HepG2 (cell line): ENCODE measurements around the gene NUTF2. TPM values are rescaled to one million over a fixed set of nuclear protein-coding genes. Genes with fewer than 3 reads are reported as not detected.
A peak's percentile ranks its signal among the peaks of the same experiment; 100 is the strongest.

Experiments
- ARID5B ChIP-seq: IDR thresholded peaks from 2 replicates; pipeline ENCODE4 v1.4.0; 2020; ENCODE audit warnings: mild to moderate bottlenecking, missing genetic modification reagents
- CAMTA2 ChIP-seq: sonication (generic); formaldehyde crosslinking; IDR thresholded peaks from 2 replicates; pipeline ENCODE4 v1.4.0; 2020; ENCODE audit warnings: mild to moderate bottlenecking, missing genetic modification reagents, borderline replicate concordance
- TCF12 ChIP-seq, 2 experiments: fragments of 450-650 bp in 1 of 2; sonication (generic) in 1 of 2; formaldehyde crosslinking in 1 of 2; IDR thresholded peaks; 2 replicates each; pipeline versions ENCODE4 v1.6.1 to v1.8.0; 2017 to 2022; ENCODE audit warnings: antibody characterized with exemption in 1 of 2, mild to moderate bottlenecking in 1 of 2, missing genetic modification reagents in 1 of 2, moderate library complexity in 1 of 2
- ZNF142 ChIP-seq: sonication (generic); formaldehyde crosslinking; IDR thresholded peaks from 2 replicates; pipeline ENCODE4 v1.4.0; 2020; ENCODE audit warnings: missing genetic modification reagents
- ZZZ3 ChIP-seq: sonication (generic); formaldehyde crosslinking; IDR thresholded peaks from 2 replicates; pipeline ENCODE4 v1.4.0; 2020; ENCODE audit warnings: missing genetic modification reagents, mild to moderate bottlenecking, borderline replicate concordance
- polyA plus RNA-seq, 8 experiments: library from polyadenylated mRNA; depleted of rRNA in 3 of 8; stranded (reverse) in 7 of 8; unstranded in 1 of 8; fragments of >200 nt; fragmentation: Illumina TruSeq in 4 of 8; extraction: Trizol in 4 of 8; gene quantifications; 2 replicates each; pipeline versions ENCODE4 v1.2.1 to v1.2.3, GENCODE V29; 2011 to 2016; ENCODE audit warnings: low read depth in 4 of 8, missing spikeins in 1 of 8, mixed read lengths in 1 of 8; ENCODE audit not compliant: insufficient read depth in 1 of 8
- total RNA-seq, 5 experiments: library from RNA; depleted of rRNA; stranded (reverse); fragments of >200 nt; fragmentation: Illumina TruSeq; extraction: Trizol; gene quantifications; 2 replicates each; pipeline ENCODE4 v1.2.3, GENCODE V29; 2016; ENCODE audit warnings: low read depth in 1 of 5
- TF ChIP-seq, protein P1 (sequence below): sonication (generic); formaldehyde crosslinking; IDR thresholded peaks from 2 replicates; pipeline ENCODE4 v1.4.0; 2020; ENCODE audit warnings: missing genetic modification reagents
- TF ChIP-seq, protein P2 (sequence below): IDR thresholded peaks from 2 replicates; pipeline ENCODE4 v1.6.1; 2016; ENCODE audit warnings: low read depth, control low read depth
- TF ChIP-seq, protein P3 (sequence below): sonication (generic); formaldehyde crosslinking; IDR thresholded peaks from 2 replicates; pipeline ENCODE4; 2020; ENCODE audit warnings: missing genetic modification reagents, mild to moderate bottlenecking, borderline replicate concordance

The NUTF2 gene
- total and polyA plus RNA-seq, 2 of the 13 experiments (the other 11 are each of a cell fraction or from before 2014, with no cell fraction given), result 168 to 214 TPM

- TF ChIP-seq ZNF142, result no peak
- TF ChIP-seq, protein P1, sequence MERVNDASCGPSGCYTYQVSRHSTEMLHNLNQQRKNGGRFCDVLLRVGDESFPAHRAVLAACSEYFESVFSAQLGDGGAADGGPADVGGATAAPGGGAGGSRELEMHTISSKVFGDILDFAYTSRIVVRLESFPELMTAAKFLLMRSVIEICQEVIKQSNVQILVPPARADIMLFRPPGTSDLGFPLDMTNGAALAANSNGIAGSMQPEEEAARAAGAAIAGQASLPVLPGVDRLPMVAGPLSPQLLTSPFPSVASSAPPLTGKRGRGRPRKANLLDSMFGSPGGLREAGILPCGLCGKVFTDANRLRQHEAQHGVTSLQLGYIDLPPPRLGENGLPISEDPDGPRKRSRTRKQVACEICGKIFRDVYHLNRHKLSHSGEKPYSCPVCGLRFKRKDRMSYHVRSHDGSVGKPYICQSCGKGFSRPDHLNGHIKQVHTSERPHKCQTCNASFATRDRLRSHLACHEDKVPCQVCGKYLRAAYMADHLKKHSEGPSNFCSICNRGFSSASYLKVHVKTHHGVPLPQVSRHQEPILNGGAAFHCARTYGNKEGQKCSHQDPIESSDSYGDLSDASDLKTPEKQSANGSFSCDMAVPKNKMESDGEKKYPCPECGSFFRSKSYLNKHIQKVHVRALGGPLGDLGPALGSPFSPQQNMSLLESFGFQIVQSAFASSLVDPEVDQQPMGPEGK (CRISPR knock-in tag), result peak; percentile 57
- TF ChIP-seq TCF12 (IDR thresholded peaks at IDR 0.05), result no peak
- TF ChIP-seq TCF12 (CRISPR knock-in tag; IDR thresholded peaks at IDR 0.05), result no peak
- TF ChIP-seq, protein P2, sequence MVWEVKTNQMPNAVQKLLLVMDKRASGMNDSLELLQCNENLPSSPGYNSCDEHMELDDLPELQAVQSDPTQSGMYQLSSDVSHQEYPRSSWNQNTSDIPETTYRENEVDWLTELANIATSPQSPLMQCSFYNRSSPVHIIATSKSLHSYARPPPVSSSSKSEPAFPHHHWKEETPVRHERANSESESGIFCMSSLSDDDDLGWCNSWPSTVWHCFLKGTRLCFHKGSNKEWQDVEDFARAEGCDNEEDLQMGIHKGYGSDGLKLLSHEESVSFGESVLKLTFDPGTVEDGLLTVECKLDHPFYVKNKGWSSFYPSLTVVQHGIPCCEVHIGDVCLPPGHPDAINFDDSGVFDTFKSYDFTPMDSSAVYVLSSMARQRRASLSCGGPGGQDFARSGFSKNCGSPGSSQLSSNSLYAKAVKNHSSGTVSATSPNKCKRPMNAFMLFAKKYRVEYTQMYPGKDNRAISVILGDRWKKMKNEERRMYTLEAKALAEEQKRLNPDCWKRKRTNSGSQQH (CRISPR knock-in tag), result no peak
- TF ChIP-seq, protein P3, sequence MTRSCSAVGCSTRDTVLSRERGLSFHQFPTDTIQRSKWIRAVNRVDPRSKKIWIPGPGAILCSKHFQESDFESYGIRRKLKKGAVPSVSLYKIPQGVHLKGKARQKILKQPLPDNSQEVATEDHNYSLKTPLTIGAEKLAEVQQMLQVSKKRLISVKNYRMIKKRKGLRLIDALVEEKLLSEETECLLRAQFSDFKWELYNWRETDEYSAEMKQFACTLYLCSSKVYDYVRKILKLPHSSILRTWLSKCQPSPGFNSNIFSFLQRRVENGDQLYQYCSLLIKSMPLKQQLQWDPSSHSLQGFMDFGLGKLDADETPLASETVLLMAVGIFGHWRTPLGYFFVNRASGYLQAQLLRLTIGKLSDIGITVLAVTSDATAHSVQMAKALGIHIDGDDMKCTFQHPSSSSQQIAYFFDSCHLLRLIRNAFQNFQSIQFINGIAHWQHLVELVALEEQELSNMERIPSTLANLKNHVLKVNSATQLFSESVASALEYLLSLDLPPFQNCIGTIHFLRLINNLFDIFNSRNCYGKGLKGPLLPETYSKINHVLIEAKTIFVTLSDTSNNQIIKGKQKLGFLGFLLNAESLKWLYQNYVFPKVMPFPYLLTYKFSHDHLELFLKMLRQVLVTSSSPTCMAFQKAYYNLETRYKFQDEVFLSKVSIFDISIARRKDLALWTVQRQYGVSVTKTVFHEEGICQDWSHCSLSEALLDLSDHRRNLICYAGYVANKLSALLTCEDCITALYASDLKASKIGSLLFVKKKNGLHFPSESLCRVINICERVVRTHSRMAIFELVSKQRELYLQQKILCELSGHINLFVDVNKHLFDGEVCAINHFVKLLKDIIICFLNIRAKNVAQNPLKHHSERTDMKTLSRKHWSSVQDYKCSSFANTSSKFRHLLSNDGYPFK (CRISPR knock-in tag), result 0 out of 2 replicates have a peak, but pooled peaks have one; percentile 6
- no peak for TF ChIP-seq ZZZ3 (CRISPR knock-in tag)
- TF ChIP-seq ARID5B (CRISPR knock-in tag), result peak; percentile 71; the same call in 1 of the 2 replicates
- no peak for TF ChIP-seq CAMTA2 (CRISPR knock-in tag)
These were observed 11.0 kb downstream of the NUTF2 start (continued) for GRCh38 chr16:67857547-67858233.
